ENCODE results near the gene KL. TPM values are rescaled to one million over a fixed set of nuclear protein-coding genes. Genes with fewer than 3 reads are reported as not detected.

Gene KL
- total RNA-seq, 1 experiment from 2014 or later, result not detected

DNA sequence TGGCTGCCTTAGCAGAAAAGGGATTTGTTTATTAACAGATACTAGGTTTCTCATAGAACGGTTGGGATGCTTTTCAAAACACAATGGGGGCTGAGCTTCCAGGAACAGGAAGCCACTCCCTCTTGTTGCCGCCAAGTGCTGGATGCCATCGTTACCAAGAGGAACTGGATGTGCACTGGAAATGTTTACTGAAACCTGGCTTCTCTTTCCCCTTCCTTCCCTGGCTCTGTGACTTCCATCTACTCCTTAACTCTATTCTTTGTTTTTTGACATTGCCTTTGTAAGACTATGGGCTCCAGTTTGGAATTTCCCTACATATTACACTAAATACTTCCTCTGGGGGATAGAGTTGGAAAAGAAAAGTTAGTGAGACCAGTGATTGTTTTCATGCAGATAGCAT, 11.7 kb upstream of the KL start (continued):
- TF ChIP-seq CEBPB (IDR thresholded peaks at IDR 0.05; ENCODE audit: low read depth), result no peak
- TF ChIP-seq, protein P1, sequence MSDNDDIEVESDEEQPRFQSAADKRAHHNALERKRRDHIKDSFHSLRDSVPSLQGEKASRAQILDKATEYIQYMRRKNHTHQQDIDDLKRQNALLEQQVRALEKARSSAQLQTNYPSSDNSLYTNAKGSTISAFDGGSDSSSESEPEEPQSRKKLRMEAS (IDR thresholded peaks at IDR 0.05), result no peak

DNA sequence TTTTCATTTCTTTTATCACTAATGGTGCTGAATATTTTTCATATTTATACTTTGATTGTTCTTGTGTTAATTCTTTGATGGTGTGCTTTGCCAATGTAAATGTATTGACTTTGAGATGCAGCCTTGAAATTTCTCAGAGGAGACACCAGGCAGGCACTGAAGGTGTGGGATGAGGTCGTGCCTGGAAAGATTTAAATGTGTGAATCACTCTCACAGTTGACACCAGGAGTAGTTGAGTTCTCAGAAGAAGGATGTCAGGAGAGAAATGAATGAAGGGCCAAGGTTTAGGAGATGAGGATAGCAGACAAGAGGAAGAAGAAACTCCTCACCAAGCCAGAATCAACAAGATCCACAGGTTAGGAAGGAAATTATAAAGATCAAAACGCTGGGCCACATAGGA, 10.1 kb upstream of the KL start:
- Histone ChIP-seq H3K79me2 (ENCODE audit: insufficient read depth, low read length) (no peaks in the 10 kb centered on the region), H2AFZ (ENCODE audit: low read depth, low read length, poor library complexity, severe bottlenecking) (no peak overlapping the region), H3K4me1 (ENCODE audit: control insufficient read depth in 1 of 2, insufficient read depth in 2 of 2, low read length in 2 of 2) (no peaks in the 10 kb centered on the region), H4K20me1 (ENCODE audit: insufficient read depth) (no peaks in the 10 kb centered on the region), H3K4me3 (replicated peaks in 1 of 2; ENCODE audit: low read depth in 1 of 2, low read length in 2 of 2) (no peak overlapping the region), H3K27ac (ENCODE audit: low read depth, low read length) (no peak overlapping the region), H3K9me2 (ENCODE audit: insufficient read depth) (no peaks in the 10 kb centered on the region), H3K27me3 (ENCODE audit: insufficient read depth, low read length) (no peaks in the 10 kb centered on the region), H3K36me3 (ENCODE audit: control insufficient read depth in 1 of 2, insufficient read depth in 2 of 2, low read length in 2 of 2) (no peaks in the 10 kb centered on the region), H3K9ac (ENCODE audit: low read length) (no peak overlapping the region), H3K9me3 (ENCODE audit: control insufficient read depth in 1 of 2, insufficient read depth in 1 of 2, low read depth in 1 of 2, low read length in 2 of 2) (no peaks in the 10 kb centered on the region), H3K4me2 (ENCODE audit: low read length) (no peak overlapping the region)
- ATAC-seq (no peak), DNase-seq (ENCODE audit: low read depth, low spot score) (no peak)
- RAD21 ChIA-PET (ENCODE audit: low non-redundant PET in 1 of 2, low total read pairs in 2 of 2, uncharacterized antibody in 2 of 2, unreplicated experiment in 2 of 2), result no interaction called here
- BruUV-seq (replicated peaks), result no TSS peak
- CTCF ChIA-PET, result no interaction called here
- intact Hi-C loops (cut with micrococcal nuclease), result no loop called here
- TF ChIP-seq, protein P1 (IDR thresholded peaks at IDR 0.05), result no peak
- no peak for TF ChIP-seq TCF7L2 (IDR thresholded peaks at IDR 0.05; ENCODE audit: borderline replicate concordance, extremely low read depth, insufficient read depth, insufficient read length)
- TF ChIP-seq SRF (IDR thresholded peaks at IDR 0.05; ENCODE audit: low read depth), result no peak
- TF ChIP-seq YY1 (IDR thresholded peaks at IDR 0.05; ENCODE audit: extremely low read depth, insufficient replicate concordance, low read depth, low read length), result no peak
- TF ChIP-seq EGR1 (IDR thresholded peaks at IDR 0.05; ENCODE audit: low read depth), result no peak
- TF ChIP-seq, protein P2, sequence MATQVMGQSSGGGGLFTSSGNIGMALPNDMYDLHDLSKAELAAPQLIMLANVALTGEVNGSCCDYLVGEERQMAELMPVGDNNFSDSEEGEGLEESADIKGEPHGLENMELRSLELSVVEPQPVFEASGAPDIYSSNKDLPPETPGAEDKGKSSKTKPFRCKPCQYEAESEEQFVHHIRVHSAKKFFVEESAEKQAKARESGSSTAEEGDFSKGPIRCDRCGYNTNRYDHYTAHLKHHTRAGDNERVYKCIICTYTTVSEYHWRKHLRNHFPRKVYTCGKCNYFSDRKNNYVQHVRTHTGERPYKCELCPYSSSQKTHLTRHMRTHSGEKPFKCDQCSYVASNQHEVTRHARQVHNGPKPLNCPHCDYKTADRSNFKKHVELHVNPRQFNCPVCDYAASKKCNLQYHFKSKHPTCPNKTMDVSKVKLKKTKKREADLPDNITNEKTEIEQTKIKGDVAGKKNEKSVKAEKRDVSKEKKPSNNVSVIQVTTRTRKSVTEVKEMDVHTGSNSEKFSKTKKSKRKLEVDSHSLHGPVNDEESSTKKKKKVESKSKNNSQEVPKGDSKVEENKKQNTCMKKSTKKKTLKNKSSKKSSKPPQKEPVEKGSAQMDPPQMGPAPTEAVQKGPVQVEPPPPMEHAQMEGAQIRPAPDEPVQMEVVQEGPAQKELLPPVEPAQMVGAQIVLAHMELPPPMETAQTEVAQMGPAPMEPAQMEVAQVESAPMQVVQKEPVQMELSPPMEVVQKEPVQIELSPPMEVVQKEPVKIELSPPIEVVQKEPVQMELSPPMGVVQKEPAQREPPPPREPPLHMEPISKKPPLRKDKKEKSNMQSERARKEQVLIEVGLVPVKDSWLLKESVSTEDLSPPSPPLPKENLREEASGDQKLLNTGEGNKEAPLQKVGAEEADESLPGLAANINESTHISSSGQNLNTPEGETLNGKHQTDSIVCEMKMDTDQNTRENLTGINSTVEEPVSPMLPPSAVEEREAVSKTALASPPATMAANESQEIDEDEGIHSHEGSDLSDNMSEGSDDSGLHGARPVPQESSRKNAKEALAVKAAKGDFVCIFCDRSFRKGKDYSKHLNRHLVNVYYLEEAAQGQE (IDR thresholded peaks at IDR 0.05; ENCODE audit: low read depth), result no peak
- TF ChIP-seq, protein P3, sequence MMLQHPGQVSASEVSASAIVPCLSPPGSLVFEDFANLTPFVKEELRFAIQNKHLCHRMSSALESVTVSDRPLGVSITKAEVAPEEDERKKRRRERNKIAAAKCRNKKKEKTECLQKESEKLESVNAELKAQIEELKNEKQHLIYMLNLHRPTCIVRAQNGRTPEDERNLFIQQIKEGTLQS (IDR thresholded peaks at IDR 0.05), result no peak
- TF ChIP-seq, protein P4, sequence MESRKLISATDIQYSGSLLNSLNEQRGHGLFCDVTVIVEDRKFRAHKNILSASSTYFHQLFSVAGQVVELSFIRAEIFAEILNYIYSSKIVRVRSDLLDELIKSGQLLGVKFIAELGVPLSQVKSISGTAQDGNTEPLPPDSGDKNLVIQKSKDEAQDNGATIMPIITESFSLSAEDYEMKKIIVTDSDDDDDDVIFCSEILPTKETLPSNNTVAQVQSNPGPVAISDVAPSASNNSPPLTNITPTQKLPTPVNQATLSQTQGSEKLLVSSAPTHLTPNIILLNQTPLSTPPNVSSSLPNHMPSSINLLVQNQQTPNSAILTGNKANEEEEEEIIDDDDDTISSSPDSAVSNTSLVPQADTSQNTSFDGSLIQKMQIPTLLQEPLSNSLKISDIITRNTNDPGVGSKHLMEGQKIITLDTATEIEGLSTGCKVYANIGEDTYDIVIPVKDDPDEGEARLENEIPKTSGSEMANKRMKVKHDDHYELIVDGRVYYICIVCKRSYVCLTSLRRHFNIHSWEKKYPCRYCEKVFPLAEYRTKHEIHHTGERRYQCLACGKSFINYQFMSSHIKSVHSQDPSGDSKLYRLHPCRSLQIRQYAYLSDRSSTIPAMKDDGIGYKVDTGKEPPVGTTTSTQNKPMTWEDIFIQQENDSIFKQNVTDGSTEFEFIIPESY (IDR thresholded peaks at IDR 0.05; ENCODE audit: extremely low read depth, insufficient replicate concordance, low read length), result no peak
- TF ChIP-seq CEBPB (IDR thresholded peaks at IDR 0.05; ENCODE audit: low read depth), result no peak
- TF ChIP-seq ZNF274 (IDR thresholded peaks at IDR 0.05; ENCODE audit: low read depth, low read length), result no peak
- no peak for TF ChIP-seq EZH2phosphoT487 (IDR thresholded peaks at IDR 0.05; ENCODE audit: borderline replicate concordance)
- POLR2A ChIA-PET, result no interaction called here

All from HCT116 (cell line).